ENCODE results near the gene RFX4.

Gene RFX4

DNA sequence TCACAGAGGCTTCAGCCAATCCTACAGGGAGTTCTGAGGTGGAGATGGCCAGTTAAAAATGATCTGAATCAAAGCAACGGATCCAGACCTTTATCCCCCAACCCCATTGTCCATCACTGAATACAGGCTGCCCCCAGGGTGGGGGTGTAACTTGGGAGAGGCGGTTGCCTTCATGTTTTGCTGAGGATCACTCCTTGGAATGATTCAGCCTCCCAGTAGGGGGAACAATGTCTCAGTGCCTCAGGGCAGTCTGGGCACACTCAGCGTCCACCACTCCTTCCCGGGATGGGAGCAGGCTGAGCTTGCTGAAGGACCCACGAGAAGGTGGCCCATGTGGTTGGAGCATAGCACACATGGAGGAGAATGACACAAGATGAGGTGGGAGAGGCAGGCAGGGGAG, 60.2 kb downstream of the RFX4 start:
- Histone ChIP-seq H2AFZ (ENCODE audit: low read depth, low read length) (no peak overlapping the region), H3K9ac (ENCODE audit: low read depth, low read length) (no peak overlapping the region), H3K27ac (ENCODE audit: low read length) (no peak overlapping the region), H3K9me3 (ENCODE audit: insufficient read depth, low read length, severe bottlenecking) (no peaks in the 10 kb centered on the region), H3K4me3 (ENCODE audit: low read depth in 1 of 2, low read length in 2 of 2) (no peak overlapping the region), H3K36me3 (ENCODE audit: insufficient read depth, low read length) (no peaks in the 10 kb centered on the region), H3K27me3 (ENCODE audit: insufficient read depth, low read length, poor library complexity) (peaks cover 5% of the 10 kb centered on the region), H4K20me1 (ENCODE audit: insufficient read depth, low read length) (no peaks in the 10 kb centered on the region), H3K79me2 (ENCODE audit: insufficient read depth, low read length) (no peaks in the 10 kb centered on the region), H3K4me2 (ENCODE audit: insufficient read depth, low read length) (no peak overlapping the region), H3K4me1 (ENCODE audit: insufficient read depth, low read length) (no peaks in the 10 kb centered on the region)
- DNase-seq = no peak
- ATAC-seq (ENCODE audit: insufficient read depth, low read depth) = no peak
- TF ChIP-seq, protein P1, sequence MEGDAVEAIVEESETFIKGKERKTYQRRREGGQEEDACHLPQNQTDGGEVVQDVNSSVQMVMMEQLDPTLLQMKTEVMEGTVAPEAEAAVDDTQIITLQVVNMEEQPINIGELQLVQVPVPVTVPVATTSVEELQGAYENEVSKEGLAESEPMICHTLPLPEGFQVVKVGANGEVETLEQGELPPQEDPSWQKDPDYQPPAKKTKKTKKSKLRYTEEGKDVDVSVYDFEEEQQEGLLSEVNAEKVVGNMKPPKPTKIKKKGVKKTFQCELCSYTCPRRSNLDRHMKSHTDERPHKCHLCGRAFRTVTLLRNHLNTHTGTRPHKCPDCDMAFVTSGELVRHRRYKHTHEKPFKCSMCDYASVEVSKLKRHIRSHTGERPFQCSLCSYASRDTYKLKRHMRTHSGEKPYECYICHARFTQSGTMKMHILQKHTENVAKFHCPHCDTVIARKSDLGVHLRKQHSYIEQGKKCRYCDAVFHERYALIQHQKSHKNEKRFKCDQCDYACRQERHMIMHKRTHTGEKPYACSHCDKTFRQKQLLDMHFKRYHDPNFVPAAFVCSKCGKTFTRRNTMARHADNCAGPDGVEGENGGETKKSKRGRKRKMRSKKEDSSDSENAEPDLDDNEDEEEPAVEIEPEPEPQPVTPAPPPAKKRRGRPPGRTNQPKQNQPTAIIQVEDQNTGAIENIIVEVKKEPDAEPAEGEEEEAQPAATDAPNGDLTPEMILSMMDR (IDR thresholded peaks at IDR 0.05; ENCODE audit: borderline replicate concordance, extremely low read depth, low read length, poor library complexity, severe bottlenecking) = no peak
- no peak for TF ChIP-seq EZH2 (IDR thresholded peaks at IDR 0.05; ENCODE audit: borderline replicate concordance, low read depth, low read length, severe bottlenecking)

DNA sequence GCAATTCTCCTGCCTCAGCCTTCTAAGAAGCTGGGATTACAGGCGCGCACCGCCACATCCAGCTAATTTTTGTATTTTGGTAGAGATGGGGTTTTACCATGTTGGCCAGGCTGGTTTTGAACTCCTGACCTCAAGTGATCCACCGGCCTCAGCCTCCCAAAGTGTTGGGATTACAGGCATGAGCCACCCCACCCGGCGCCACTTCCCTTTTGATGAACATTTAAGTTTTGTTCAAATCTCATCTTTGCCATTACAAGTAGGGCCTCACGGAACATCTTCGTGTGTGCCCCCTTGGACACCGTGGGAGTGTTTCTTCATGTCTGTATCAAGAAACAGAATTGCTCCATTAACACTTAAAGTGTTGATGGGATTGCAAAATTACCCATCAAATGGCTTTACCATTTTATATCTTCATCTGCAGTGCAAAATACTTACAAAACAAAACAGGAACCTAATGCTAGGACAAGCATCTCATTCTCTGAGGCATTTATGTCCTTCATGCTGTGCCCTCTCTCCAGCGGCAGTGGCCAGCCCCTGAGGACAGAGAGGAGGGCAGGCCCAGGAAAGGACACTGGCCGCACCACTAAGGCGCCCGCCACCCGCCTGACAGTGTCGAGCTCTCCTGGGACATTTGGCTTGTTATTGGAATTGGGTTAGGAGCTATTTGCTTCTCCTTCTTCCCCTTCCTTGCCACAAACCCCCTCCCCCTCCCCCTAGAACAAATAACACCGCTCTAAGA, 61.7 kb downstream of the RFX4 start:
- Histone ChIP-seq H3K4me2 (ENCODE audit: insufficient read depth, low read length) (no peak overlapping the region), H3K36me3 (ENCODE audit: insufficient read depth, low read length) (no peaks in the 10 kb centered on the region), H4K20me1 (ENCODE audit: insufficient read depth, low read length) (no peaks in the 10 kb centered on the region), H3K4me1 (ENCODE audit: insufficient read depth, low read length) (no peaks in the 10 kb centered on the region), H3K27ac (ENCODE audit: low read length) (no peak overlapping the region), H3K79me2 (ENCODE audit: insufficient read depth, low read length) (no peaks in the 10 kb centered on the region), H2AFZ (ENCODE audit: low read depth, low read length) (no peak overlapping the region), H3K9ac (ENCODE audit: low read depth, low read length) (no peak overlapping the region), H3K27me3 (ENCODE audit: insufficient read depth, low read length, poor library complexity) (peaks cover 5% of the 10 kb centered on the region), H3K9me3 (ENCODE audit: insufficient read depth, low read length, severe bottlenecking) (no peaks in the 10 kb centered on the region), H3K4me3 (ENCODE audit: low read depth in 1 of 2, low read length in 2 of 2) (no peak overlapping the region)
- DNase-seq = no peak
- TF ChIP-seq, protein P1 (IDR thresholded peaks at IDR 0.05; ENCODE audit: borderline replicate concordance, extremely low read depth, low read length, poor library complexity, severe bottlenecking) = no peak
- TF ChIP-seq EZH2 (IDR thresholded peaks at IDR 0.05; ENCODE audit: borderline replicate concordance, low read depth, low read length, severe bottlenecking) = no peak
- ATAC-seq (ENCODE audit: insufficient read depth, low read depth) = no peak

DNA sequence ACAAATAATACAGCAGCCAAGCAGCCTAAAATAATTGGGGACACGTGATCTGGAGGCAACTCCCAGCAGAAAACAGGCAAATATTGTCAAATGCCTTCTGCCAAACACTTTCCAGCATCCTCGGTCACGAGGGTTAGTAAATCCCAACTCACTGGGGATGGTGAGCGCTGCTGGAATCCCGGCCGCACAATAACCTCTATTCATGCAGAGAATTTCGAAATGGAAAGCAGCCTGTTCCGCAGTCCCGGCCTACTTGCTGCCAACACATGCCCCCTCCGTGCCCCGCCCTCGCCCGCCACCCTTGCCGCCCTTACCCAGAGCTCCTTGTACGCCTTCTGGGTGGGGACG, 62.2 kb downstream of the RFX4 start:
- ATAC-seq (ENCODE audit: insufficient read depth, low read depth) = no peak
- Histone ChIP-seq H3K4me1 (ENCODE audit: insufficient read depth, low read length) (no peaks in the 10 kb centered on the region), H3K27me3 (ENCODE audit: insufficient read depth, low read length, poor library complexity) (peaks cover 5% of the 10 kb centered on the region), H4K20me1 (ENCODE audit: insufficient read depth, low read length) (no peaks in the 10 kb centered on the region), H3K27ac (ENCODE audit: low read length) (no peak overlapping the region), H3K36me3 (ENCODE audit: insufficient read depth, low read length) (no peaks in the 10 kb centered on the region), H3K4me2 (ENCODE audit: insufficient read depth, low read length) (no peak overlapping the region), H2AFZ (ENCODE audit: low read depth, low read length) (no peak overlapping the region), H3K9ac (ENCODE audit: low read depth, low read length) (no peak overlapping the region), H3K9me3 (ENCODE audit: insufficient read depth, low read length, severe bottlenecking) (no peaks in the 10 kb centered on the region), H3K4me3 (ENCODE audit: low read depth in 1 of 2, low read length in 2 of 2) (no peak overlapping the region), H3K79me2 (ENCODE audit: insufficient read depth, low read length) (no peaks in the 10 kb centered on the region)
- no peak for TF ChIP-seq EZH2 (IDR thresholded peaks at IDR 0.05; ENCODE audit: borderline replicate concordance, low read depth, low read length, severe bottlenecking)
- TF ChIP-seq, protein P1 (IDR thresholded peaks at IDR 0.05; ENCODE audit: borderline replicate concordance, extremely low read depth, low read length, poor library complexity, severe bottlenecking) = no peak
- no peak for DNase-seq
